Fibroblast of the conjunctiva (primary cell): ENCODE measurements around the gene SP3.

Experiments
- DNase-seq: peaks from one replicate; pipeline ENCODE4 v3.0.0-alpha.2; 2010; ENCODE audit warnings: low read depth

The SP3 gene

GRCh38 chr2:173965372-173966025 lies at the start of gene SP3:
Gene SP3, minus strand, starts transcription at chr2:173965373. Its CDS starts 202 bp downstream, at chr2:173965171.
- DNase-seq: peak; percentile 97

- no peak for DNase-seq
Measured at GRCh38 chr2:174014699-174015070, 49.5 kb upstream of the SP3 start.

- DNase-seq: no peak
Measured at GRCh38 chr2:174014011-174014698, 49.0 kb upstream of the SP3 start.

GRCh38 chr2:174013315-174013751 lies 48.2 kb upstream of the SP3 start:
- DNase-seq: no peak

GRCh38 chr2:174012347-174013314 lies 47.5 kb upstream of the SP3 start:
- DNase-seq: no peak

GRCh38 chr2:174011796-174012195 lies 46.6 kb upstream of the SP3 start:
- no peak for DNase-seq

- DNase-seq: no peak
Measured at GRCh38 chr2:174011173-174011572, 46.0 kb upstream of the SP3 start.

GRCh38 chr2:174009488-174010223 lies 44.5 kb upstream of the SP3 start:
- no peak for DNase-seq

GRCh38 chr2:174008720-174009119 lies 43.5 kb upstream of the SP3 start:
- DNase-seq: no peak

- DNase-seq: no peak
Measured at GRCh38 chr2:174007010-174007409, 41.8 kb upstream of the SP3 start.

- no peak for DNase-seq
Measured at GRCh38 chr2:174005801-174006419, 40.7 kb upstream of the SP3 start.

- no peak for DNase-seq
Measured at GRCh38 chr2:174004905-174005605, 39.9 kb upstream of the SP3 start.

GRCh38 chr2:174003720-174004695 lies 38.8 kb upstream of the SP3 start:
- DNase-seq: no peak

GRCh38 chr2:174002679-174003078 lies 37.5 kb upstream of the SP3 start:
- DNase-seq: no peak

- DNase-seq: no peak
Measured at GRCh38 chr2:174001107-174001506, 35.9 kb upstream of the SP3 start.

- DNase-seq: no peak
Measured at GRCh38 chr2:173999724-174000123, 34.6 kb upstream of the SP3 start.

GRCh38 chr2:173999272-173999671 lies 34.1 kb upstream of the SP3 start:
- DNase-seq: no peak

- DNase-seq: no peak
Measured at GRCh38 chr2:173998386-173998785, 33.2 kb upstream of the SP3 start.

GRCh38 chr2:173997753-173998152 lies 32.6 kb upstream of the SP3 start:
- DNase-seq: no peak

GRCh38 chr2:173997269-173997668 lies 32.1 kb upstream of the SP3 start:
- DNase-seq: peak; percentile 53
